Measurements from ENCODE around the gene MAPK1. TPM values are rescaled to one million over a fixed set of nuclear protein-coding genes. Genes with fewer than 3 reads are reported as not detected.
"Not testable (repeated sequence)": the region's sequence is repeated elsewhere in the genome, so short reads cannot be mapped to it uniquely, and the experiment has no call there.

The MAPK1 gene
- polyA plus RNA-seq, 10 donors = 108 to 160 (median 122) TPM

DNA sequence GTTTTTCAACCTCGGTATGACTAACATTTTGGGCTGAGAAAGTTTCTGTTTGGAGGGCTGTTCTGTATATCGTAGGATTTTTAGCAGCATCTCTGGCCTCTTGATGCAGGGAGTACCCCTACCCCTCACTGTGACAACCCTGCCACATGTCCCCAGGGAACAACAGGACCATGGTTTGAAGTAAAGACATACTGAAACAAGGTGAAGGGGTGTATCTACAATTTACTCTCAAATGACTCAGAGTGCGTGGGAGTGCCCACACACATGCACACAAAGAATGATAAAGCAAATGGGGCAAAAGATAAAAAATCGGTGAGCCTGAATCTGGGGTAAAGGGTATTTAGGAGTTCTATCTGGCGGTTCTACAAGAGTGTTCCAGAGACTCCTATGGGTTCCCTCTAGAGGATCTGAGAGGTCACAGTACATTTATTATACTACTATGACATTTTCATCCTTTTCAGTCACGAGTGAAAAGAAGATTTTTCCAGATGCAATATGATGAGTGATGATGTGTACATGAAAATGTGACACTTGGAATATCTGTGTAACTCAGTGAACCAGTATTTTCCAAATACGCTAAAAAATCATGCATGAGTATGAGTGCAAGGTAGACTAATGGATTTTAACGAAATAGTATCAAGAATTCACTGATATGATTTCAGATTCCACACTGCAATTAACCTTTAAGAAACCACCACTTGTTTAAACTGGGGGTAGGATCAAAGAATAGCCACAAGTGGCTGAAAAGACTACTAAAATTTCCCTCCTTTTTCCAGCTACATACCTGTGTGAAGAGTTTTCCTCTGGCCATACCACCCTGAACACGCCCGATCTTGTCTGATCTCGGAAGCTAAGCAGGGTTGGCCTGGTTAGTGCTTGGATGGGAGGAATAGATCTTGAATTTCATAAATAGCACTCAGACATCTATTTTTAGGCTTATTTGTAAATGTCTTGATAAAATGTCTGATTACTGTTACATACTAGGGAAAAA, 75.5 kb downstream of the MAPK1 start:
- no peak for DNase-seq

DNA sequence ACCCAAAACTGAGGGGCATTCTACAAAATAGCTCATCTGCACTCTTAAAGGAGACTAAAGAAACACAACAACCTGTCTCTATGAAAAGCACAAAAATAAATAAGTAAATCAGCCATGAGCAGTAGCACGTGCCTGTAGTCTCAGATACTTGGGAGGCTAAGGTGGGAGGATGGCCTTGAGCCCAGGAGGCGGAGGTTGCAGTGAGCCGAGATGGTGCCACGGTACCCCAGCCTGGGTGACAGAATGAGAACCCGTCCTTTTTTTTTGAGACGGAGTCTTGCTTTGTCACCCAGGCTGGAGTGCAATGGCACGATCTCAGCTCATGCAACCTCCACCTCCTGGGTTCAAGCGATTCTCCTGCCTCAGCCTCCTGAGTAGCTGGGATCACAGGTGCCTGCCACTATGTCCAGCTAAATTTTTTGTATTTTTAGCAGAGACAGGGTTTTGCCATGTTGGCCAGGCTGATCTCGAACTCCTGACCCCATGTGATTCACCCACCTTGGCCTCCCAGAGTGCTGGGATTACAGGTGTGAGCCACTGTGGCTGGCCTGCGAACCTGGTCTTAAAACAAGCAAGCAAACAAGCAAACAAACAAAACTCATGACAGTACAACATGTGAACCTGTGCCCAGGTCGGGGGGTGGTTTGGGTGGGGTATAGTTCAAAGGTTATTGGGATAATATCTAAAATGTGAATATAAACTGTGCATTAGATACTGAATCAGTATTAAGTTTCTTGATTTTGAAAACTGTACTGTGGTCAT, 76.4 kb downstream of the MAPK1 start:
- DNase-seq = not testable (repeated sequence)

DNA sequence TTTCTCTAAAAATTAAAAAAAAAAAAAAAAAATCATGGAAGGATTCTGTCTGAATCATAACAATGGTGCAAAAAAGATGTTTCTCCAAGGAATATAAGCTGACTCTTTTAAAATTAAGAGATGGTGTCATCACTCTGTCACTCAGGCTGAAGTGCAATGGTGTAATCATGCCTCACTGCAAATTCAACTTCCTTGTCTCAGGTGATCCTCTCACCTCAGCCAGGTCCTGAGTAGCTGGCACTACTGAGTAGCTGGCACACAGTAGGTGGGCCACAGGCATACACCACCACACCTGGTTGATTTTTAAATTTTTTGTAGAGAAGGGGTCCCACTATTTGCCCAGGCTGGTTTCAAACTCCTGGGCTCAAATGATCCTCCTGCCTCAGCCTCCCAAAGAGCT, 77.1 kb downstream of the MAPK1 start:
- no peak for DNase-seq

DNA sequence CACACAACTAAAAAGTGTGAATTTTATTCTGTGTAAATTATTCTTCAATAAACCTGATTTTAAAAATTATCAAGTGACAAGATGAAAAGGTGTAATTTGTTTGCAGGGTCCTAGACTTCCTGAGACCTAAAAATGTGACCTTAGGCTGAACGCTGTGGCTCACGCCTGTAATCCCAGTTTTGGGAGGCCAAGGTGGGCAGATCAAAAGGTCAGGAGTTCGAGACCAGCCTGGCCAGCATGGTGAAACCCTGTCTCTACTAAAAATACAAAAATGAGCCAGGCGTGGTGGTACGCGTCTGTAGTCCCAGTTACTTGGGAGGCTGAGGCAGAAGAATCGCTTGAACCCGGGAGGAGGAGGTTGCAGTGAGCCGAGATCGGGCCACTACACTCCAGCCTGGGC, 79.9 kb downstream of the MAPK1 start:
- not testable (repeated sequence) for DNase-seq

DNA sequence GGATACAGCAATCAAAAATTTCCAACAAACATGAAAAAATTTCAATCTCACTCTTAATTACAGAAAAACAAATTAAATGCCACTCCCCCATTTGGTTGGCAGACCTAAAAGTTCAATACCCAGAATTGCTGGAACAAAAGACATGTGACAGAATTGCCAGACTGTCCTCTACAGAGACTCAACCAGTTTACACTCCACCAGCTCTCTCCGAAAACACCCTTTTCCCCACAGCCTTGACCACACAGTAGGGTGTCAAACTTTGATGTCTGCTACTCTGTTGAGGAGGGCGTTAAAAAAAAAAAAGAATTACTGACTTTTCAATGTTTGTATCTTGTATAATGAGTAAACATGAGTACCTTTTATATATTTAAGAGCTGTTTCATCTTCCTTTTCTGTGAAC, 87.2 kb downstream of the MAPK1 start:
- no peak for DNase-seq

DNA sequence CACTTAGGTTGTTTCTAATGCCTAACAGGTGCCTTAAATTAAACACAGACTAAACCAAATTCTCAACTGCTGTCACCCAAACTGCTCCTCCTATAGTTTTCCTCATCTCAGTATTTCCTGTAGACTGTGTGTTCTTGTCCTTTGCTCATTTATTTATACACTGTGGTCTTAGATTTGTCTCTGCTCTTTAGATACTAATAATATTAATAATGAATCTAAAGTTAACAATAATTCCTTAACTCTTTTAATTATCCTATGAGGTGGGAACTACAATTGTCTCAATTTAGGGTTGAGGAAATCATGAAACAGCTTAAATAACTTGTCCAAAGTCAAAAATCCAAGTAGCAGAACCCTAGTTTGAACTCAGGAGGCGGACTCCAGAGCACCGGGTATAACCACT, 88.0 kb downstream of the MAPK1 start:
- no peak for DNase-seq

DNA sequence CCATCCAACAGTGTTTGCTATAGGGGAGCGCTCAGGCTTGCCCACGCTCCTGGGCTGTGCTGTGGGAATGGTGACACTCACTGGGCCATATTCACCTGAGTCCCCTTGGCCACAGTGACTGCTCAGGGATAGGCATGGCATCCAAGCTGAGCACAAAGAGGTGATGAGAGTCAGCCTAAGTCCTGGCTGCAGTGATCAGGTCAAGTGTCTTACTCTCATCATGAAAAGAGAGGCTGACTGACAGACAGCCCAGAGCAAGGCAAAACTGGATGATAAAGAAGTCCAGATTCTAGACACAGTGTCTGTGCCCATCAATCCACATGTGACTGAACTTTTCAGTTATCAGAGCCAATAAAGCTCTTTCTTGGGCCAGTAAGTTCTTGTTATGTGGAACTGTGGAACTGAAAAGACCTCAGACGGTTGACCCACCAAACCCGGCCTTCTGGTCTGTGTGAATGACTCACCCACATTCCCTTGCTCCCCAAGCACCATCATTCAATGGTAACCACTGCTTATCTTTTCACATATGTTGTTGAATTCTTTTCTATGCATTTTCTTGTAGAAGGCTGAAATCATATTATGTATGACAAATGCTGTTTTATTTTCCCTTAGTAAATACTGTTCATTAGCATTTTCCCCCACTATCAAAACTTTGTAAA, 88.6 kb downstream of the MAPK1 start:
- DNase-seq = peak in 1 of 3 donors; percentile 28

DNA sequence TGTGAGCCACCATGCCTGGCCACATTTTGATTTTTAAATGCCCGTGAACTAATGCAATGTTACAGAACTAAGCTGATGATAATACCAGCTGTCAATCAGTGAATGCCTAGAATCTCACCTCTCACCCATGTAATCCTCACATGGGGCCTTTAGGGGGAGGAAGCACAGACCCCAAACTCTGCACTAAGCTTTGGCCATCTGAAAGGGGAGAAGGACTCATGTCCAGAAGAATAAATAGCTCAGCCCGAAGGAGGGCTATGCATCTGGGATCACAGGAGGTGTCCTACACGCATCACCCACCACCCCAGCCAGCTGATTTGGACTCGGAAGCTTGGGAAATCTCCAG, 95.8 kb downstream of the MAPK1 start:
- DNase-seq = no peak

DNA sequence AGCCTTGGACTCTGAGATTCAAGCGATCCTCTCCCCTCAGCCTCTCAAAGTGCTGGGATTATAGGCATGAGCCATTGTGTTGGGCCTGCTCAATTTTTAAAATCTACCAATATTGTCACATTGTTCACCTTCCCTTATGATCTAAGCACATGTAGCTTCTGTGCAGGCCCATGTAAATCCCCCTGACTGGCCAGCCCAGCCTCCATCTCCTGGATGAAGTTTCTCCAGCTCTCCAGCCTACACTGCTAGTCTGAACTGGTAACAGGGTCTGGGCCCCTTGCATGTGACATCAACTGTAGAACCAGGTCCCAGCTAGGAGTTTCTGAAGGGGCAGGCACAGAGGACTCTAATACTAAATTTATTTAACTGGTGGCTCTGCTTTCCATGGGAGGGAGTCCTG, 99.0 kb downstream of the MAPK1 start:
- DNase-seq = no peak

DNA sequence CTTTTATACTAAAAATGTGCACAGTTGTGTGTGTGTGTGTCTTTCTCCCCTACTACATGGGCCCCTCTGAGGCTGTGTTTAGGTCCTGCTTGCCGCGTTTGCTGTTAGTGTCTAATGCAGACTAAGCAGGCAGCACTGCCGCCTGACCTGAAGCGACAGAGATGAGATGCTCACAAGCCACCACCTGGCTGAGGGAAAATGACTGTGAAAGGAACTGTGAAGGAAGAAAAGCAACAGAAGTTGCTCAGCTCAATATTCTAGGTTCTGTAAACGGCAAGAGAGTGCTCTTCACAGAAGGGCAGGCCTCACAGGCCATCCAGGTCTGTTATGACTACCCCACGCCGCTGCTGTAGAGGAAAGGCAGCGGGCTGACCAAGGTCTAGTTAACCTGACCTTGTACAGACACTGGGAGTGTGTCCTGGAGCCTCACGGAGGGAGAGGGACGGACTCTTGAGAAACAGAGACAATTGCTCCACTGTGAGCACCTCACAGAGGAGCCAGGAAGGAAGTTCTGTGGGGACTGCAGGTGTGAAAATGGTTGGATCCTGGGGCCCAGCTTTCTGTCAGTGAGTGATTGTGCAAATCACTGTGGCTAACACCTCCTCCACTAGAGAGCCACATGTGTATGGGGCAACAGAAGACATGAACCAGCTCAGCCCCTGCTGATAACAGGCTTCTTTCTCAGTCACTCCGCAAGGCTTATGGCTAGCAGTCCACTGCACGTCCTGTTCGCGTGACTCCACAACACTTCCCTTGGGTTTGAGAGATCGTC, 100.6 kb downstream of the MAPK1 start:
- no peak for DNase-seq

DNA sequence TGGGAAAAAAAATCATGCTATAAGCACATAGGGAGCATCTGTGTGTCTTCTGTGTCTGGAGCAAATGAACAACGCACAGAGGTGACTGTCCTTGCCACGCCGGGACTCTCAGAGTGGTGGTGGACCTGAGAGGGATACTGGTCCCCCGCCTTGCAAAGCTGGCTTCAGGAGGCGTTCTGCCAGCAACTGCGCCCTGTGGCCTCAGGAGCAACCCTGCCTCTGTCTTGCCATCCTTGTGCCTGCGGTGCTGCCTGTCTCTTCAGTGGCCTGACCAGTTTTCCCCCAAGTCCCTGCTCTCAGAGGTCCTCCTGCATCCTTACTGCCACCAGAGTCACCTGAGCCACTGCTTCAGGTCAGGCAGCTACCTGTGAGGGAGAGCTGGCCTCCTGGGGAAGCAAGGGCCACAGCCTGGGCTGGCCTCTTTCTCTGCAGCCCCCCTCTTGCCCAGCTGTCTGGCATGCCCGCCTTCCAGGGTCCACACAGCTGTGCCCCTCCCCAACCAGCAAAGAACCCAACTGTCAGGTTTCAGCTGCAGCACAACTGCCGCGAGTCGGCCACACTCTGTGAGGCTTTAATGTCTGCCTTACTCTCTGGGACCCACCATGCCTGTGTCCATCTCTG, 101.4 kb downstream of the MAPK1 start:
- DNase-seq = no peak

DNA sequence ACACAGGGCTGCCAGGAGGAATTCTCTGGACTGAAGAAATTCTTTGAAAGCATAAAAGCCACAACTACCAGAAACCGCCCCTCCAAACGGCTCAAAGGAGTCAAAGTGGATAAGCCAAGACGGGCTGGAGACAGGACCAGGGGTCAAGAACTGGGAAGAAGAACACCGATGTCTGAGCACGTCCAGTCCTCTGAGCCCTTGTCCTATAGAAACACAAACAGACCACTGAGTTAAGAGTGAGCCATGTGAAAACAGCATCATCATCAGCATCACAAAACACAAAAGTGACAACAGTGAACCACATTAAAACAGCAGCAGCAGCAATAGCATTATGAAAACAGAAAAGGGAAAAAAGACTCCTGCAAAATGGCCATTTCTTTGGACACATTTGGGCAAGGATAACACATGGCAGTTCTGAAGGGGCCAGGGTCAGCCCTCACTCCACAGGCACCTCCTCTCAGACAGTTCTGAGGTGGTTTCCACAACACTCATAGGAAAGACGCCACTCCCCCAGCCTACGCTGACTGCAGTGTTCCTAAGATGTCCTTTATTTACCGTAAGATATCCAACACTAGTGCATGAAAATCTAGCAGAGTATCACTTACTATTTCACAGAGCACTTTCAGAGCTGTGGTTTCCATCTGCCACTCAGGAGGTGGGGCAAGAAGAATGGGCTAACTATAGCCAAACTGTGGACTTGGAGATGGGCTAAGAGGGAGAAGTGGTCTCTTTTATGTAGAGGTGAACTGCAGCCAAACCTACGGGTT, 103.2 kb downstream of the MAPK1 start:
- no peak for DNase-seq

DNA sequence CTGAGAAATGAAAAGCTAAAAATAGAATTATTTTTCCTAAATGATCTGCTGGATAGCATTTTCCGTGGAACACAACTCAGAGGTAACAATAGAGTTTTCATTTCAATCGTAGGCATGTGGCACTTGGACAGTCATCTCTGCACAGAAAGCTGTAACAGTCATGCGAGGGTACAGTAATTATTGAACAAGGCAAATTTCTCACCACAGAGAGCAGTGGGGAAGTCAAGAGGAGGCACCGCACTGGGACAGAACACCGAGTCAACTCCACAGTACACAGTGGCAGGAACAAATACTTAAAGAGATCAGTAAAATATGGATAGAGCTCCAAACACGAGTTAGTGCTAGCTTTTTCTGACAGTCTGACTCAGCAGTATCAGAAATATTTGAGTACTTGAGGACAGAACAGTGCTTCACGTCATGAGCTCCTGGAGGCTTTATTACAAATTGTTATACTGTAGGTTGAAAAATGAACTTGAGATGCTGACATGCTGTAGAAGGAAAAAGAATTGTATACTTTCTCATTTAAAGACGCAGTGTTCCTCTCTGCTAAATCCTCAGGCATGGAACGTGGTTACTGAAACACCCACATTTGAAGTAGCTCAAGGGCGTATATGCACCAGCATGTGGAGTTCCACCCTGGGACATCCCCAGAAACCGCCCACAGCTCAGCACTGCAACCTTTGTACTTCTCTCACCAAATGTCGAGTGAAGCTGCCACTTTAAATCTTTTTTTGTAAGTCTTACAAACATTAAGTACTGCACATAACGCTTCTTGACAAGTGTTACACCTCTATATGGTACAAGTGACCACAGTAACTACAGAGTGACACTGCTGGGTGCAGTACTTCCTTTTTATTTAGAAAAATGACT, 104.5 kb downstream of the MAPK1 start:
- no peak for DNase-seq

DNA sequence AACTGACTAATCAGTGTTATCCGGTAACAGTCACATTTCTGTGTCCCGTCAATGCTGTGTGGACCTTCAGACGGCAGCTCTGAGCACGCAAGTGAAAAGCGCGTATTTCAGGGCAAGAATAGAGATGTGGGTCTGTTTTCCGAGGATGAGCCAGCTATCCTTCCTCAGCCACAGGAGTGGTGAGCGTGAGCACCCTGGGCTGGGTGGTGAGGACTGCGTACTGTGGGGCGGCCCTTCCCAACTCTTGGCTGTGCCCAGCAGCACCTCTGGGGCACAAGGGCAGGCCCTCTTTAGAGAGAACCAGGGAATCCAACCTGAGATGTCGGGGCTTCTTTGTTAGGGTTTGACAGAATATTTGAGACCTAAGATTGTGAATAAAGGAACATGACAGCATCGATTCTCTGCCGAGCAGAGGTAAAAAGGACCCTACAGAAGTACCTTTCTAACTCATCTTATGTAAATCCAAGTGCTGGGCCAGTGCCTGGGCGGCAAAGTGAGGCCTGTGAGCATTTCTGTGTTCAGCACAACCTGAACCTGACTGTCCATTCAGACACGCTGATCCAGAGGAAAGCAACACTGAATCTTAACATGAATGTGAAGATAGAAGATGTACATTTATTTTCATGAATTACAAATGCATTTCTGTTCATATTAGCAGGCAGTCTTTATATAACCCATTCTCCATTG, 105.3 kb downstream of the MAPK1 start:
- DNase-seq = no peak

DNA sequence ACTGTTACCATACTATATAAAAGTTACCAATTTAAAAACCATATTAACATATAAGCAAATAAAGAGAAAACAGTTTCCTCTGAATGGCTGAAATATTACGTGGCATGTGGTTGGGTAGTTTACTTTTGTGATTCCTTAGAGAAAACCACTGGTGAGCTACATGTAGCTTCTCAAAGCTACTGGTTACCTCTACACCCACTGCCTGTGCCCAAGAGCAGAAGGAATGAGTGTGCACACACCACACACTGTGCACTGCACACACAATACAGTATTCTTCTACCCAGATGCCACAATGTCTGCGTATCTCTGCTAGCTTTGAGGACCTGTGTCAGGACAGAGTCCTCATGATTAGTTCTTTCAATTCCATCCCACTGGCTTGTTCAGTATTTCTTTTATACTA, 106.4 kb downstream of the MAPK1 start:
- no peak for DNase-seq

DNA sequence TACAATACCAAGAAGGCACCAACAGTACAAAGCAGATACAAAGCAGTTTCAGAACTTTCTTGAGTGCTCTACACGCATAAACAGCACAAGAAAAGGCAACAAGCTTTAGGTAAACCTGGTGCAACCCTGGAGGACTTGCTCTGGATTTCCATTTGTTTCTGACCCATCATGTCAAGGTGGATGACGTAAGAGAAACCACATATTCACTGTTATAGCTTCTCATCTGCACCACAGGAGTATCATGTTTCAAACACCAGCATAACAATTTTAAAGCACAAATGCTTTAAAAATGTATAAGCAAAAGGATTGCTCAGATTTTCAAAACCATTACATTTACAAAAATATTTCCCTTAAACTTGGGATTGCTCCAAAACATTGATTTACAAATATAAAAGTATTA, 106.8 kb downstream of the MAPK1 start:
- peak in 1 of 3 donors; percentile 43 for DNase-seq

DNA sequence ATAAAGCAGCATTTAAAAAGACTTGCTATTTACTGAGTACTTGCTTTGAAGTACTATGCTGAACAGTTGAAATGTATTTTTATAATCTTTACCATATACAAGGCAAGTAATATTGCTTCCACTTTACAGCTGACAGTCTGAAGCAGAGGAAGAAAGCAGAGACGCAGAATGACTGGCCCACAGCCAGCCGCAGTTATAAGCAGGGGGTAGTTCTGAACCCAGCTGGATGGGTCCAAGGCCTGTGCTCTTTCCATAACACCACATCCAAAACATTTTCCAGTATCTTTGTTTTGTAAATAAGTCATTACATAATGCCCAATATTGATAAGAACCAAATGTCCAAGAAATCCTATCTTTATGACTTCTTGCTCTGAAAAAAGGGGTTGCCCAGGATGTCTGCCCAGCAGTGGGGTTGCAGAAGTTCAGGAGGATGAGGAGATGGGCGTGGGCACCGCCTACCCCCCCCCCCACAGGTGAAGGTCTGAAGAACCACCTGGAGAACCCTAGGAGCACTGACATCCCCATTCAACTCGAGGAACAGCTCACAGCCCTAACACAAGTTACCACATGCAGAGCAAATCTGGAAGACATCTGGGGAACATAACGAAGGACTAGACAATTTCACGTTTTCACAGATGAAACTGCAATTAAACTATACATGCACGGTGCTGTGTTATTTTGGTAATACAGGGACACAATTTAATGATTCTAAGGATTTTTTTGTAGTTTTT, 107.6 kb downstream of the MAPK1 start:
- DNase-seq = no peak

DNA sequence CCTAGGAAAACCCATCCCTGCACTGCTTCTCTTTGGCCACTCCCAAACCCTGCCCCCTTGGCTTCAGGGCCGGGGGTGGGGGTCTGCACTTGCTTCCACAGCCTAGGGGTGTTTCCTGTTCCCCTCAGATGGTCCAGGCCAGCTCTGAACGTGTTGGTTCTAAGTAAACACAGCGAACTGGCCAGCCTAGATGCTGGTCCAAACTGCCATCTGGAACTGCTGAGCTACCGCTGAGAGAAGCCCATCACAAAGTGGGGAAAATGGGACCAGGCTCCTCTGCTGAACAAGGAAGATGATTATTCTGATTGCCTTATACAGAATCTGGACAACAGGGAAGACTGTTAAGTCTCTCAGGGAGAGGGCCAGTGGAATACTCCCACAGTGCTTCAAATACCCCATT, 108.4 kb downstream of the MAPK1 start:
- DNase-seq = no peak
